AG09309 (cell line): Measurements from ENCODE around the gene FOXK2.

Experiments
- DNase-seq: peaks from one replicate; pipeline ENCODE4 v3.0.0-alpha.2; 2010; ENCODE audit warnings: low read depth
- H3K4me3 ChIP-seq: 2 replicates; pipeline ENCODE4 v1.5.1; 2011; ENCODE audit warnings: mild to moderate bottlenecking, low read depth, low read length, moderate library complexity; ENCODE audit not compliant: control insufficient read depth
- TF ChIP-seq, protein P1 (sequence below): IDR thresholded peaks from 2 replicates; pipeline ENCODE4 v1.5.1; 2011; ENCODE audit warnings: mild to moderate bottlenecking, low read depth, low read length, inconsistent platforms; ENCODE audit not compliant: insufficient read depth, control insufficient read depth; ENCODE audit errors: missing control alignments

FOXK2 gene

DNA sequence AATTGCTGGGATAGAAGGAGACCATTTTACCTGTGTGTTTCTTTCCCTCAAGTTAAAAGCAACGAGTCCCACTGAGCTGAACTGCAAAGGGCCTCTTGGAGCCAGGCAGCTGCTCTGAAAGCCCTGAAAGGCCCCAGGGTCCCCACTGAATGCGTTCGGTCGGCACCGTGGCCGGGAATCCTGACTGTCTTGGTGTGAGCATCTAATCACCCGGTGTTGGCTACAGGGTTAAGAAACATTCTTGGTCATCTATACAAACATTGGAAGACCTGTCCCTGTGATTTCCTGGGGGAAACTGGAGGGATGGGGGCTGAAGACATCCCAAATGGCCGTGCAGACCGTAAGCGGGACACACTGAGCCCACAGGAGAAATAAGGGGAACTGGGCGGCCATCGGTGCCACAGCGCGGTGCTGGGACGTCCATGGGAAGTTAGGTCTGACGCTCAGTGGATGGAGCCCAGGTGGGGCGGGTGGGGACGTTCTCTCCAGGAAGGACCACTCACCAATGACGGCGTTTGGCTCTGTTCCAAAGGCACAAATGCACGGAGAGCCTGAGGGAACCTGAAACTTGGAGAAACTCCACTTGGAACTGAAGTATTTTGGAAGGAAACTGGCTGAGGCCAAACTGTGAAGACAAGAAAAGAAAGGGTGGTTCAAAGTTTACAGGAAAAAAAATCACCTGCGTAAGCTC, 96.6 kb downstream of the FOXK2 start:
- no peak overlapping the region for H3K4me3 ChIP-seq
- DNase-seq = no peak
- TF ChIP-seq, protein P1, sequence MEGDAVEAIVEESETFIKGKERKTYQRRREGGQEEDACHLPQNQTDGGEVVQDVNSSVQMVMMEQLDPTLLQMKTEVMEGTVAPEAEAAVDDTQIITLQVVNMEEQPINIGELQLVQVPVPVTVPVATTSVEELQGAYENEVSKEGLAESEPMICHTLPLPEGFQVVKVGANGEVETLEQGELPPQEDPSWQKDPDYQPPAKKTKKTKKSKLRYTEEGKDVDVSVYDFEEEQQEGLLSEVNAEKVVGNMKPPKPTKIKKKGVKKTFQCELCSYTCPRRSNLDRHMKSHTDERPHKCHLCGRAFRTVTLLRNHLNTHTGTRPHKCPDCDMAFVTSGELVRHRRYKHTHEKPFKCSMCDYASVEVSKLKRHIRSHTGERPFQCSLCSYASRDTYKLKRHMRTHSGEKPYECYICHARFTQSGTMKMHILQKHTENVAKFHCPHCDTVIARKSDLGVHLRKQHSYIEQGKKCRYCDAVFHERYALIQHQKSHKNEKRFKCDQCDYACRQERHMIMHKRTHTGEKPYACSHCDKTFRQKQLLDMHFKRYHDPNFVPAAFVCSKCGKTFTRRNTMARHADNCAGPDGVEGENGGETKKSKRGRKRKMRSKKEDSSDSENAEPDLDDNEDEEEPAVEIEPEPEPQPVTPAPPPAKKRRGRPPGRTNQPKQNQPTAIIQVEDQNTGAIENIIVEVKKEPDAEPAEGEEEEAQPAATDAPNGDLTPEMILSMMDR = no peak

DNA sequence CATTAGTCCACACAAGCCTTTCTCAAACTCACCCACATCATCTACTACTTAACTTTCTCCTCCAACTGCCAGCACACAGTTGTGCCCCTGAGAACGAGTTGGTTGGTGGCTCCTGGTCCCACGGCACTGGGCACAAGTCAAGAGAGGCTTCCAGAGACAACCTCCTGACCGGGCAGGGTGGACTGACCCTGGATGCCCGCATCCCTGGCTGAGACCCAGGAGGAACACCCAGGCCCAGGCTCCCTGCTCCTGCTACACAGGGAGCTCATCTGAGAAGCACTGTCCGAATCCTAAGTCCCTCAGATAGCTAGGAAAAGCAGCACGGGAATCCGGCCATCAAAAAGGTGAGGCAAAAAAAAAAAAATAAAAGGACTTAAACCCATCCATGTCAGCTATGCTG, 99.7 kb downstream of the FOXK2 start:
- DNase-seq = no peak
- TF ChIP-seq, protein P1 = no peak
- no peak overlapping the region for H3K4me3 ChIP-seq

DNA sequence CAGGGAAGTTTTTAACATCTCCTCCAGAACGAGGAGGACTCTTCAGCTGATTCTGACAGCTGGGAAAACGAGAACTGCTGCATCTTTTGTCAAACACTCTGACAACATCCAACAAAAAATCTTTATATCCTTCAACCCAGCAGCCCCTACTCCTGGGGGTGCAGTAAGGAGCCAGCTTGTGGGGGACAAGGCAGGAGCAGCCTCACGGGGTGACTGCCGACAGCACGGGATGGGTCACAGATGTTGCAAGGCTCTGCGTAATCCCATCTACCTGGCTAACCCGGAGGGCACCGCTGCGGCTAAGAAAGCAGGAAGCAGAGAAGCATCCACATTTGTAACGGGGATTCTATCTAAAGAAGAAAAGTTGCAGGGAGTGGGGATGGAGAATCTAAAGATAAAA, 100.1 kb downstream of the FOXK2 start:
- H3K4me3 ChIP-seq = no peak overlapping the region
- TF ChIP-seq, protein P1 = no peak
- no peak for DNase-seq

DNA sequence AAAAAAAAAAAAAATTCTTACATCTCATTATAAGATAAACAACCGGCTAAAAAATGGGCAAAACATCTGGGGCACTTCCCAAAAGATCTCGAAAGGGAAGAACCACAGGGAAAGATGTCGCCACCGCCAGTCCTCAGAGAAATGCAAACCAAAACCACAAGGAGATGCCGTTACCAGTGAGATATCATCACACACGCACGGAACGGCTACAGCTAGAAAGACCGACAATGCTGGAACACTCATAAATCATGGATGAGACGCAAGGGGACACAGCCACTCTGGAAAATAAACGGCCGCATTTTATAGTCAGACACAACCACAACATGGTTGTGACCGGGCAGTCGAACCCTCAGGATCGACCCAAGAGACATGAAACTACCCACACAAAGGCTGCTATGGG, 104.2 kb downstream of the FOXK2 start:
- peak; percentile 17 for DNase-seq
- H3K4me3 ChIP-seq = no peak overlapping the region

DNA sequence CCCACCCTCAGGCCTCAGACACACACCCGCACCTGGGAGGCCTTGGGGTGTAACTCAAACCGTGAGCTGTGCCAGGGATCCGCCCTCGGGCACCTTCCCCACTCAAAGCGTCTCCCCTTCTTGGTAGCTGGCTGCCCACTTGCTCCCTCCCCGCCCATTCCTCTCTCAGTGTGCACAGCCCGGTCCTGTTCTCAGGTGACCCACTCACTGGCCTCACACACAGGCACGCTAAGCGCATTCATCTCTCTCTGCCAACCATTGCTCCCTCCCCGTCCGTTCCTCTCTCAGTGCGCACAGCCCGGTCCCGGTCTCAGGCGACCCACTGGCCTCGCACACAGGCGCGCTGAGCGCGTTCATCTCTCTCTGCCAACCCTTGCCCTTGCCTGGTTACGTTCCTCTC, 107.9 kb downstream of the FOXK2 start:
- H3K4me3 ChIP-seq = no peak overlapping the region
- TF ChIP-seq, protein P1 = no peak
- no peak for DNase-seq

More for the DNA sequence above, 104.2 kb downstream of the FOXK2 start:
- TF ChIP-seq, protein P1 = no peak

DNA sequence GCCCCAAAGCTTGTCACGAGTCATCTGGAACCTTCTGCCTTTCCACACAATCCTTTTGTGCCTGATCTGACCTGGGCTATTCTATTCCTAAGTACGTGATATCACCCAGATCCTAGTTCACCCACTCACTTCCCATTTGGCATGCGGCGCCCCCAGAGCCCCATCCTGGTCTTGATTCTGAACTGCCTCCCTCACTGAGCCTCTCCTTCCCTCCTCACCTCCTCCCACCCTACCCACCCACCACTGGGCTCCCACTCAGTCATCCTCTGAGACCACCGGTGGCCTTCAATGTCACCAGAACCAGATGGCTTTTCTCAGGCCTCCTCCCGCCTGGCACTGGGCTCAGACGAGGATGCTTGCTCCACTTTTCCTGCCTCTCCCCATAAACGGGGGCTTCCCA, 110.2 kb downstream of the FOXK2 start:
- TF ChIP-seq, protein P1 = no peak
- no peak overlapping the region for H3K4me3 ChIP-seq
- no peak for DNase-seq
